H7 (cell line): Measurements from ENCODE around the gene ANKS4B. TPM values are rescaled to one million over a fixed set of nuclear protein-coding genes. Genes with fewer than 3 reads are reported as not detected.
A peak's percentile ranks its signal among the peaks of the same experiment; 100 is the strongest.
"Not testable (repeated sequence)": the region's sequence is repeated elsewhere in the genome, so short reads cannot be mapped to it uniquely, and the experiment has no call there.

Experiments used
- DNase-seq: peaks from one replicate; pipeline ENCODE4 v3.0.0; 2012
- H3K27me3 ChIP-seq: 2 replicates; pipeline ENCODE4 v1.6.0; 2011; ENCODE audit warnings: mild to moderate bottlenecking, low read length; ENCODE audit not compliant: control insufficient read depth, insufficient read depth
- H3K36me3 ChIP-seq: replicated peaks from 2 replicates; pipeline ENCODE4 v1.5.1; 2011; ENCODE audit warnings: low read length; ENCODE audit not compliant: control insufficient read depth, insufficient read depth
- H3K4me3 ChIP-seq: 2 replicates; pipeline ENCODE4 v1.5.1; 2011; ENCODE audit warnings: low read depth, mild to moderate bottlenecking, control low read depth, low read length, moderate library complexity; ENCODE audit not compliant: insufficient read depth
- total RNA-seq: library from RNA; depleted of rRNA; stranded (reverse); fragments of >200 nt; shearing (Covaris generic); gene quantifications from 2 replicates; pipeline ENCODE4 v1.2.3, GENCODE V29; 2014

The ANKS4B gene
- total RNA-seq, 1 experiment from 2014 or later: not detected

GRCh38 chr16:21279501-21279900 is 46.0 kb downstream of the ANKS4B start:
- DNase-seq: no peak
- peaks cover 9% of the 10 kb centered on the region for H3K27me3 ChIP-seq

DNA sequence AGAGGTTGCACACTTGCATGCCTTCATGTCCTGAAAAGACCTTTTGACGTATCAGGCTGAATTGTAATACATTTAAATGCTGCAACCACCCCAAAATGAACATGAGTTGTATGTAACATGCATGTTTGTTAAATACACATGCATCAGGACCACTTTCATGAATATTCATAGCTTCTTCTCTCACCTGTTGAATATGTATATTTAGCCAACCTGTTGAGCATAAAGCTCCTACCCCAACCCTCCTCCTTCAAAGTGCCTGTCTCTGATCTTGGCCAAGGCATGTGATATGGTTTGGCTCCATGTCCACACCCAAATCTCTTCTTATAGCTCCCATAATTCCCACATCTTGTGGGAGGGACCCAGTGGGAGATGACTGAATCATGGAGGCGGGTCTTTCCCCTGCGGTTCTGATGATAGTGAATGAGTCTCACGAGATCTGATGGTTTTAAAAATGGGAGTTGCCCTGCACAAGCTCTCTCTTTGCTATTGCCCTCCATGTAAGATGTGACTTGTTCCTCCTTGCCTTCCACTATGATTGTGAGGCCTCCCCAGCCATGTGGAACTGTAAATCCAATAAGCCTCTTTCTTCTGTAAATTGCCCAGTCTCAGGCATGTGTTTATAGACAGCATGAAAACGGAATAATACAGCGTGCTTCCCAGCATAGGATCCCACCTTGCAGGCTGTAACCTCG is 48.3 kb downstream of the ANKS4B start:
- no peak for DNase-seq
- Histone ChIP-seq H3K36me3 (no peaks in the 10 kb centered on the region), H3K27me3 (peaks cover 9% of the 10 kb centered on the region), H3K4me3 (no peak overlapping the region)

More at GRCh38 chr16:21279501-21279900, 46.0 kb downstream of the ANKS4B start:
- Histone ChIP-seq H3K36me3 (no peaks in the 10 kb centered on the region), H3K4me3 (no peak overlapping the region)

DNA sequence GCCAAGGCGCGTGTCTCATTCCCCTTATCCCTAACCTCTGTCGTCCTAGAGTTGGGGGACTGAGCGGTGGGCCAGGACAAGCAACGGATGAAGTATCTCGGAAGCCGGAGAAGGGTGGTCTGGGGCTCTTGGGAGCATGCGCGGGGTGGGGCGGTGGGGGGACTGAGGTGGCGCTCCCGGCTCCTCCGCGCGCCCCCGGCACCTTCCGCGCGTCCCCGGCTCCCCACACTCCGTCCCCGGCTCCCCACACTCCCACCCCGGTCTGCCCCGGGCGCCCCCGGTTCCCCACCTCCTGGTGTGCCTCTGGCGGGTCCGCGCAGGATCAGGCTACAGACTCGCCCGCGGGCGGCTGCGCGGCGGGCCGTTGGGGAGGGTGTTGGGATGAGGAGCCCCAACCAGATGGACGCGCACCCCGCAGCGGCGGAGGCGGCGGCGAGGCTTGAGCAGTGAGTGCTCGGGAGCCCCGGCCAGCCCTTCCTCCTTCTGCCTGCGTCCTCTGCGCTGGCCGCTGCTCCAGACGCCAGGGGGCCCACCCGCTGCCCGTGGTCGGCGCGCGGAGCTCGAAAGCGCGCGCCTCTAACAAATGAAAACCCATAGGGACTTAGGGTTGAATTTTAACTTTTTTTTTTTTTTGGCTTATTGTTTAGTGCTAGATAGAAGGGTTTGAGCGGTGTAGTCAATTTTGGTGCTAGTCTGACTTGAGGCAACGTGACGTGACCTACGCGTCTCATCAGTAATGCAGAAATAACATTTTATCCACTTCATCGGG is 50.2 kb downstream of the ANKS4B start:
- no peaks in the 10 kb centered on the region for H3K36me3 ChIP-seq
- H3K27me3 ChIP-seq: no peaks in the 10 kb centered on the region
- DNase-seq: peak; percentile 90
- H3K4me3 ChIP-seq: peak overlapping the region; percentile 65

- no peaks in the 10 kb centered on the region for H3K27me3 ChIP-seq
- H3K36me3 ChIP-seq: no peaks in the 10 kb centered on the region
- DNase-seq: no peak
- peak overlapping the region; percentile 65 for H3K4me3 ChIP-seq
These were observed 50.9 kb downstream of the ANKS4B start for GRCh38 chr16:21284414-21284813.

DNA sequence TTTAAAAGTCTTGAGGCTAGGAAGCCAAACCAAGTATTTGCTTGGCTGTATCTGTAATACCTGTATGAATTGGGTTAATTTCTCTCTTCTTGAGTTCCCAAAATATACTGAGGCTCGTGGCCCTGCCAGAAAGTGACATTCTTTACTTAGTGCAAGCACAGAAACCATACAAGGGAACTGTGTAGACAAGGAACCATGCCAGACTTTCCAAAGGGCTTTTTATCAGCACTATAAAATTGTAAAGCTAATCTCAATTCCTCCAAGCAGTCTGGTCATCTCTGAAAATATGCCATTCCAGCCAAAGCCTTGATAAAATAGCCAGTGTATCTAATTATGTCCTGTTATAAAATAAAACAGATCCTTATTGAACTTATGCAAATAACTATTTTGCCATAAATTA is 51.8 kb downstream of the ANKS4B start:
- no peak for DNase-seq
- Histone ChIP-seq H3K27me3 (no peaks in the 10 kb centered on the region), H3K4me3 (no peak overlapping the region), H3K36me3 (no peaks in the 10 kb centered on the region)

- not testable (repeated sequence) for H3K36me3 ChIP-seq, H3K27me3 ChIP-seq, DNase-seq, H3K4me3 ChIP-seq
These were observed 56.3 kb downstream of the ANKS4B start for GRCh38 chr16:21289789-21290188.

DNA sequence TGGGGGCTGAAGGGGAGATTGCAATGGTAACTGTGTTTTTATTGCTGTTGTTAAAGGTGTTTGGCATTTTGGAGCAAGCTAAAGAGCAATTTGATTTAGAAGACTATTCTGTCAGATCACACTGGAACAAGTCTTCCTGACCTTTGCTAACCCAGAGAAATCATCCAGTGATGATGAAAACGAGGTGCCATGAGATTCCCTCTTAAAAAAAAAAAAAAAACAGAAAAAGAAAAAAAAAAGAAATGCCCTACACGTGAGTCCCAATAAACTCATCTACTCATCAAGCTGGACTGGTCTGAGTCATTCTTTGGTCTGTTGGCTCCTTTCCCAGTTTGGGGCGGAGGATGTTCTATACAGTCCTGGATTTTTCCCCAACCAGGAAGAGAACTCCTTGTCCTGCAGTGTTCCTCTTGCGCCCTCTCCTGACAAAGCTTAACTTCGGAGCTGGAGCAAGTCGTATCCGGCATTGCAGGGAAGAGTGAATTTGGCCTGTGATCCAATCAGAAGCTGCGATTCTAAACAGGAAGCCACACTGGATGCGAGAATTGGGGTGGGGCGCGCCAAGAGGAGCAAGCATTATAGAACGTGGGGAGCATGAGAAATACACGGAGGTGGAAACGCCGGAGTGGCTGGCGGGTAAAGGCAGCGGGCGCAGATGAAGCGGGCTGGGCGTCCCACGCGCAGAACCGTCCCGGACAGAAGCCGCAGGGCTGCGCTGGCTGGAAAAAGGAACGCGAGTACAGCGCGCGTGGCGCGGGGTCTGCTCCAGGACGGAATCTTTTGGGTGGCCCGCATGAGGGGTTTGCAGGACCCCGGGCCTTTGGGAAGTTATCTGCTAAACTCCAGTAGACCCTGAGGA is 67.0 kb downstream of the ANKS4B start:
- DNase-seq: peak; percentile 86
- Histone ChIP-seq H3K4me3 (peak overlapping the region; percentile 78), H3K36me3 (no peaks in the 10 kb centered on the region), H3K27me3 (peaks cover 43% of the 10 kb centered on the region)

GRCh38 chr16:21301168-21301894 is 67.8 kb downstream of the ANKS4B start:
- DNase-seq: peak; percentile 91
- Histone ChIP-seq H3K27me3 (peaks cover 44% of the 10 kb centered on the region), H3K4me3 (peak overlapping the region; percentile 78), H3K36me3 (no peaks in the 10 kb centered on the region)

DNA sequence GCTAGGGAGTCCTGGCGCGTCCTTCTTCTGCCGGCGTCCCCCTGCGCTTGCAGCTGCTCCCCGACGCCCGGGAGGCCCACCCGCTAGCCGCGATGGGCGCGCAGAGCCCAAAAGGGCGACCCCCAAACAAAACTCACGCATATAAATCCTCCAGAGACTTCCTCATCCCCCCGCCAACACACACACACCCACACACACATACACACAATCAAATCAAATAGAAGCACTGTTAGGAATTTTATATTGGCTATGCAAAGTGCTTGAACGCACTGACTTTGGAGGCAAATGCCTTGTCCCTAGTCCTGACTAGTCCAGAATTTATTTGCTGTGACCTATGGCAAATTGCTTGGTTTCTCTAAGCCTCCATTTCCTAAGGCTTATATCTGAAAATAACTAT is 68.4 kb downstream of the ANKS4B start:
- peak overlapping the region; percentile 78 for H3K4me3 ChIP-seq
- peaks cover 44% of the 10 kb centered on the region for H3K27me3 ChIP-seq
- no peak for DNase-seq

GRCh38 chr16:21302454-21302853 is 69.0 kb downstream of the ANKS4B start:
- no peaks in the 10 kb centered on the region for H3K36me3 ChIP-seq
- peak; percentile 51 for DNase-seq
- H3K4me3 ChIP-seq: no peak overlapping the region
- peaks cover 44% of the 10 kb centered on the region for H3K27me3 ChIP-seq

More for the DNA sequence above, 68.4 kb downstream of the ANKS4B start:
- H3K36me3 ChIP-seq: no peaks in the 10 kb centered on the region

DNA sequence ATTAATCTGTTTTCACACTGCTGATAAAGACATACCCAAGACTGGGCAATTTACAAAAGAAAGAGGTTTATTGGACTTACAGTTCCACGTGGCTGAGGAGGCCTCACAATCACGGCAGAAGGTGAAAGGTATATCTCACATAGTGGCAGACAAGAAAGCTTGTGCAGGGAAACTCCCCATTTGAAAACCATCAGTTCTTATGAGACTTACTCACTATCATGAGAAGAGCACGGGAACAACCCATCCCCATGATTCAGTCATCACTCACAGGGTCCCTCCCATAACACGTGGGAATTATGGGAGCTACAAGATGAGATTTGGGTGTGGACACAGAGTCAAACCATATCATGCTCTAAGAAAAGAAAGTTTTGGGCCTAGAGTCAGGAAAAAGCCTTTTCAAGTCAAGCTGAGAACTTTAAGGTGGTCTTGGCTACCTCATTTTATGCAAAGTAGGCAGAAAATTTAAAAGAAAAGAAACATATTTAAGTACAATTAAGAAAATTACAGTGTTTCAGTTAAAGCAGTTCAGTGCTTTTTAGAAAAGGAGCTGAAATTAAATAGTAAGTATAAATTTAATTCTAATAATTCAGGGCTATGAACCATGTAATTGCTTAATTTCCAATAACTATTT is 69.5 kb downstream of the ANKS4B start:
- Histone ChIP-seq H3K27me3 (peaks cover 44% of the 10 kb centered on the region), H3K4me3 (no peak overlapping the region), H3K36me3 (no peaks in the 10 kb centered on the region)
- no peak for DNase-seq
